ENCODE results near the gene SRSF2.

The SRSF2 gene

DNA sequence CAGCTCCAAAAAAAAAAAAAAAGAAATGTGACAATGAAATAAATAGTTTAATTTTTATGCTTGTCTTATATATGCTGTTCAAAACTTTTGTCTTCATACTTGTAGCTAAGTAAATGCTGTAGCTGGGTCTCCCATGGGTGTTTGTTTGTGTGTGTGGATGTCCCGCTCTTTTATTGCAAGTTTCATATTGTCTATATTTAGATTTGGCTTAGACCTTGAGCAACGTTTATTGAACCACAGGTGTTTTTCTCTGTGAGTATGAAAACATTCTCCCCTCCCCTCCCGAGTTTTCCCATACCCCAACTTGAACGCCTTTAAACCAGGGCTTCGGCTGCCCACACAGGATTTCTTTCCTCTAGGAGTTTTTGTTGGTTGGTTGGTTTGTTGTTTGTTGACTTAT, 46.0 kb upstream of the SRSF2 start:
- no peak for TF ChIP-seq ZNF8 (CRISPR knock-in tag; IDR thresholded peaks at IDR 0.05)
- no peak for TF ChIP-seq ZC3H10 (CRISPR knock-in tag; IDR thresholded peaks at IDR 0.05)
- TF ChIP-seq OSR1 (CRISPR knock-in tag; IDR thresholded peaks at IDR 0.05) = no peak
- TF ChIP-seq RARB (CRISPR knock-in tag; IDR thresholded peaks at IDR 0.05) = no peak
- TF ChIP-seq ZFP30 (CRISPR knock-in tag; IDR thresholded peaks at IDR 0.05) = no peak
- TF ChIP-seq, protein P1, sequence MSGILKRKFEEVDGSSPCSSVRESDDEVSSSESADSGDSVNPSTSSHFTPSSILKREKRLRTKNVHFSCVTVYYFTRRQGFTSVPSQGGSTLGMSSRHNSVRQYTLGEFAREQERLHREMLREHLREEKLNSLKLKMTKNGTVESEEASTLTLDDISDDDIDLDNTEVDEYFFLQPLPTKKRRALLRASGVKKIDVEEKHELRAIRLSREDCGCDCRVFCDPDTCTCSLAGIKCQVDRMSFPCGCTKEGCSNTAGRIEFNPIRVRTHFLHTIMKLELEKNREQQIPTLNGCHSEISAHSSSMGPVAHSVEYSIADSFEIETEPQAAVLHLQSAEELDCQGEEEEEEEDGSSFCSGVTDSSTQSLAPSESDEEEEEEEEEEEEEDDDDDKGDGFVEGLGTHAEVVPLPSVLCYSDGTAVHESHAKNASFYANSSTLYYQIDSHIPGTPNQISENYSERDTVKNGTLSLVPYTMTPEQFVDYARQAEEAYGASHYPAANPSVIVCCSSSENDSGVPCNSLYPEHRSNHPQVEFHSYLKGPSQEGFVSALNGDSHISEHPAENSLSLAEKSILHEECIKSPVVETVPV (CRISPR knock-in tag; IDR thresholded peaks at IDR 0.05) = no peak
- TF ChIP-seq PPARA (CRISPR knock-in tag; IDR thresholded peaks at IDR 0.05; ENCODE audit: borderline replicate concordance) = no peak
- TF ChIP-seq, protein P2, sequence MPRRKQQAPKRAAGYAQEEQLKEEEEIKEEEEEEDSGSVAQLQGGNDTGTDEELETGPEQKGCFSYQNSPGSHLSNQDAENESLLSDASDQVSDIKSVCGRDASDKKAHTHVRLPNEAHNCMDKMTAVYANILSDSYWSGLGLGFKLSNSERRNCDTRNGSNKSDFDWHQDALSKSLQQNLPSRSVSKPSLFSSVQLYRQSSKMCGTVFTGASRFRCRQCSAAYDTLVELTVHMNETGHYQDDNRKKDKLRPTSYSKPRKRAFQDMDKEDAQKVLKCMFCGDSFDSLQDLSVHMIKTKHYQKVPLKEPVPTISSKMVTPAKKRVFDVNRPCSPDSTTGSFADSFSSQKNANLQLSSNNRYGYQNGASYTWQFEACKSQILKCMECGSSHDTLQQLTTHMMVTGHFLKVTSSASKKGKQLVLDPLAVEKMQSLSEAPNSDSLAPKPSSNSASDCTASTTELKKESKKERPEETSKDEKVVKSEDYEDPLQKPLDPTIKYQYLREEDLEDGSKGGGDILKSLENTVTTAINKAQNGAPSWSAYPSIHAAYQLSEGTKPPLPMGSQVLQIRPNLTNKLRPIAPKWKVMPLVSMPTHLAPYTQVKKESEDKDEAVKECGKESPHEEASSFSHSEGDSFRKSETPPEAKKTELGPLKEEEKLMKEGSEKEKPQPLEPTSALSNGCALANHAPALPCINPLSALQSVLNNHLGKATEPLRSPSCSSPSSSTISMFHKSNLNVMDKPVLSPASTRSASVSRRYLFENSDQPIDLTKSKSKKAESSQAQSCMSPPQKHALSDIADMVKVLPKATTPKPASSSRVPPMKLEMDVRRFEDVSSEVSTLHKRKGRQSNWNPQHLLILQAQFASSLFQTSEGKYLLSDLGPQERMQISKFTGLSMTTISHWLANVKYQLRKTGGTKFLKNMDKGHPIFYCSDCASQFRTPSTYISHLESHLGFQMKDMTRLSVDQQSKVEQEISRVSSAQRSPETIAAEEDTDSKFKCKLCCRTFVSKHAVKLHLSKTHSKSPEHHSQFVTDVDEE (CRISPR knock-in tag; IDR thresholded peaks at IDR 0.05) = no peak
- TF ChIP-seq TCF4 (CRISPR knock-in tag; IDR thresholded peaks at IDR 0.05; ENCODE audit: borderline replicate concordance) = no peak
- no peak for TF ChIP-seq ARNTL (CRISPR knock-in tag; IDR thresholded peaks at IDR 0.05; ENCODE audit: borderline replicate concordance, low read depth)
- TF ChIP-seq, protein P3, sequence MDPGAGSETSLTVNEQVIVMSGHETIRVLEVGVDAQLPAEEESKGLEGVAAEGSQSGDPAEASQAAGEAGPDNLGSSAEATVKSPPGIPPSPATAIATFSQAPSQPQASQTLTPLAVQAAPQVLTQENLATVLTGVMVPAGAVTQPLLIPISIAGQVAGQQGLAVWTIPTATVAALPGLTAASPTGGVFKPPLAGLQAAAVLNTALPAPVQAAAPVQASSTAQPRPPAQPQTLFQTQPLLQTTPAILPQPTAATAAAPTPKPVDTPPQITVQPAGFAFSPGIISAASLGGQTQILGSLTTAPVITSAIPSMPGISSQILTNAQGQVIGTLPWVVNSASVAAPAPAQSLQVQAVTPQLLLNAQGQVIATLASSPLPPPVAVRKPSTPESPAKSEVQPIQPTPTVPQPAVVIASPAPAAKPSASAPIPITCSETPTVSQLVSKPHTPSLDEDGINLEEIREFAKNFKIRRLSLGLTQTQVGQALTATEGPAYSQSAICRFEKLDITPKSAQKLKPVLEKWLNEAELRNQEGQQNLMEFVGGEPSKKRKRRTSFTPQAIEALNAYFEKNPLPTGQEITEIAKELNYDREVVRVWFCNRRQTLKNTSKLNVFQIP (CRISPR knock-in tag; IDR thresholded peaks at IDR 0.05; ENCODE audit: borderline replicate concordance, low read depth) = no peak
- TF ChIP-seq, protein P4, sequence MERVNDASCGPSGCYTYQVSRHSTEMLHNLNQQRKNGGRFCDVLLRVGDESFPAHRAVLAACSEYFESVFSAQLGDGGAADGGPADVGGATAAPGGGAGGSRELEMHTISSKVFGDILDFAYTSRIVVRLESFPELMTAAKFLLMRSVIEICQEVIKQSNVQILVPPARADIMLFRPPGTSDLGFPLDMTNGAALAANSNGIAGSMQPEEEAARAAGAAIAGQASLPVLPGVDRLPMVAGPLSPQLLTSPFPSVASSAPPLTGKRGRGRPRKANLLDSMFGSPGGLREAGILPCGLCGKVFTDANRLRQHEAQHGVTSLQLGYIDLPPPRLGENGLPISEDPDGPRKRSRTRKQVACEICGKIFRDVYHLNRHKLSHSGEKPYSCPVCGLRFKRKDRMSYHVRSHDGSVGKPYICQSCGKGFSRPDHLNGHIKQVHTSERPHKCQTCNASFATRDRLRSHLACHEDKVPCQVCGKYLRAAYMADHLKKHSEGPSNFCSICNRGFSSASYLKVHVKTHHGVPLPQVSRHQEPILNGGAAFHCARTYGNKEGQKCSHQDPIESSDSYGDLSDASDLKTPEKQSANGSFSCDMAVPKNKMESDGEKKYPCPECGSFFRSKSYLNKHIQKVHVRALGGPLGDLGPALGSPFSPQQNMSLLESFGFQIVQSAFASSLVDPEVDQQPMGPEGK (CRISPR knock-in tag; IDR thresholded peaks at IDR 0.05; ENCODE audit: borderline replicate concordance) = no peak
- no peak for TF ChIP-seq SNAI2 (CRISPR knock-in tag; IDR thresholded peaks at IDR 0.05)
- TF ChIP-seq, protein P5, sequence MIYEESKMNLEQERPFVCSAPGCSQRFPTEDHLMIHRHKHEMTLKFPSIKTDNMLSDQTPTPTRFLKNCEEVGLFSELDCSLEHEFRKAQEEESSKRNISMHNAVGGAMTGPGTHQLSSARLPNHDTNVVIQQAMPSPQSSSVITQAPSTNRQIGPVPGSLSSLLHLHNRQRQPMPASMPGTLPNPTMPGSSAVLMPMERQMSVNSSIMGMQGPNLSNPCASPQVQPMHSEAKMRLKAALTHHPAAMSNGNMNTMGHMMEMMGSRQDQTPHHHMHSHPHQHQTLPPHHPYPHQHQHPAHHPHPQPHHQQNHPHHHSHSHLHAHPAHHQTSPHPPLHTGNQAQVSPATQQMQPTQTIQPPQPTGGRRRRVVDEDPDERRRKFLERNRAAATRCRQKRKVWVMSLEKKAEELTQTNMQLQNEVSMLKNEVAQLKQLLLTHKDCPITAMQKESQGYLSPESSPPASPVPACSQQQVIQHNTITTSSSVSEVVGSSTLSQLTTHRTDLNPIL (CRISPR knock-in tag; IDR thresholded peaks at IDR 0.05; ENCODE audit: low read depth) = no peak
- TF ChIP-seq ZNF565 (CRISPR knock-in tag; conservative IDR thresholded peaks at IDR 0.05; ENCODE audit: low read depth) = no peak
- no peak for TF ChIP-seq BACH2 (CRISPR knock-in tag; IDR thresholded peaks at IDR 0.05; ENCODE audit: borderline replicate concordance)
- TF ChIP-seq TOX (CRISPR knock-in tag; IDR thresholded peaks at IDR 0.05; ENCODE audit: borderline replicate concordance) = no peak
- no peak for TF ChIP-seq CSDC2 (CRISPR knock-in tag; IDR thresholded peaks at IDR 0.05)
- TF ChIP-seq ZFP3 (CRISPR knock-in tag; IDR thresholded peaks at IDR 0.05) = no peak
- TF ChIP-seq GLIS3 (CRISPR knock-in tag; IDR thresholded peaks at IDR 0.05) = no peak
- ATAC-seq = no peak

DNA sequence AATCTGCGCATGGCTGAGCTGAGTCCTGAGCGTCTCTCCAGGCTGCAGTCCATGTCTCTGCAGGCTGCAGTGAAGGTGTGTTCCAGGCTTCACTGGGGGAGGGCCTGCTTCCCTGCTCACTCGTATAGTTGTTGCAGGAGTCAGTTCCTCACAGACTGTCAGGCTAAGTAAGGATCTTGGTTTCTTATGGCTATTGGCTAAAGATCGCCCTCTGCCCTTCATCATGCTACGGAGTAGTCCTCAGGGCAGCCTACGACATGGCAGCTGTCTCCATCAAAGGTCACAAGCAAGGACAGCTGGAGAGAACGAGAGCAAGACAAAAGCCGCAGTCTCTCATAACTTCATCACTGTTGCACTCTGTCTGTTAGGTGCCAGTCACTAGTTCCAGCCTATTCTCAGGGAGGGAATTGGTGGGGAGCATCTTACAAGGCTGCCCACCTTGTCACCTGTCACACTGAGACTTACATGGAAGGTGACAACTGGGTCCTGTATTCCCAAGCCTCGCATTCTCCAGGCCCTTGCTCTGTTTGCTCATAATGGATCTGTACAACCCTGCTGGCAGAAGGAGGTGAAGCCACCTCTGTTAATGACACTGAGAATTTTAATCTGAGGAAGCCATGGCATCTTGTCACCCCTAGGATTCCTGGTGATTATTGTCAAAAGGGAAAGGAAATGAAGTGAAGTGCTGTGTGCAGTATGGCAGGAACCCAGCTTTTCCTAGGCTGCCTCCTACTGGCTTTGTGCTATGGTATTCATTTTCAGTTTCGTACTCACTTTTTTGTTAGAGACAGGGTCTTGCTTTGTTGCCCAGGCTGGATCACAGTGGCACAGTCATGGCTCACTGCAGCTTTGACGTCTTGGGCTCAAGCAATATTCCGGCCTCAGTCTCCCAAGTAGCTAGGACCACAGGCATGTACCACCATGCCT, 44.2 kb upstream of the SRSF2 start:
- no peak for TF ChIP-seq OSR1 (CRISPR knock-in tag; IDR thresholded peaks at IDR 0.05)
- TF ChIP-seq TOX (CRISPR knock-in tag; IDR thresholded peaks at IDR 0.05; ENCODE audit: borderline replicate concordance) = no peak
- TF ChIP-seq ZNF70 (CRISPR knock-in tag; IDR thresholded peaks at IDR 0.05) = no peak
- no peak for TF ChIP-seq ZFP30 (CRISPR knock-in tag; IDR thresholded peaks at IDR 0.05)
- TF ChIP-seq, protein P1 (CRISPR knock-in tag; IDR thresholded peaks at IDR 0.05) = no peak
- no peak for TF ChIP-seq ZC3H10 (CRISPR knock-in tag; IDR thresholded peaks at IDR 0.05)
- no peak for TF ChIP-seq ARNTL (CRISPR knock-in tag; IDR thresholded peaks at IDR 0.05; ENCODE audit: borderline replicate concordance, low read depth)
- TF ChIP-seq CSDC2 (CRISPR knock-in tag; IDR thresholded peaks at IDR 0.05) = no peak
- no peak for TF ChIP-seq ZNF8 (CRISPR knock-in tag; IDR thresholded peaks at IDR 0.05)
- TF ChIP-seq, protein P3 (CRISPR knock-in tag; IDR thresholded peaks at IDR 0.05; ENCODE audit: borderline replicate concordance, low read depth) = no peak
- no peak for TF ChIP-seq ISL1 (CRISPR knock-in tag; IDR thresholded peaks at IDR 0.05)
- TF ChIP-seq BACH2 (CRISPR knock-in tag; IDR thresholded peaks at IDR 0.05; ENCODE audit: borderline replicate concordance) = no peak
- TF ChIP-seq, protein P2 (CRISPR knock-in tag; IDR thresholded peaks at IDR 0.05) = no peak
- ATAC-seq = peak; percentile 47; the same call in 1 of the 3 replicates
